Measurements from ENCODE around the gene LINGO1.

- TF ChIP-seq CTCF (conservative IDR thresholded peaks at IDR 0.05 in 1 of 2, IDR thresholded peaks at IDR 0.05 in 1 of 2; ENCODE audit: low read depth in 1 of 2, low read length in 2 of 2) (no peak), EZH2 (IDR thresholded peaks at IDR 0.05; ENCODE audit: low read length, missing control alignments) (no peak)
These were observed 27.2 kb downstream of the LINGO1 start for GRCh38 chr15:77605547-77605946.

Data from fibroblast of lung (primary cell).